GM21526 (cell line): Measurements from ENCODE around the gene ABHD12.

Experiments
- ATAC-seq: cut with Tn5 transposase; IDR thresholded peaks from one replicate; pipeline ENCODE4 v1.9.1; 2021; ENCODE audit warnings: moderate library complexity; ENCODE audit not compliant: unreplicated experiment, low FRiP score

Gene ABHD12

GRCh38 chr20:25280574-25281535 is 109.8 kb downstream of the ABHD12 start:
- ATAC-seq = no peak

- ATAC-seq = no peak
Observed at GRCh38 chr20:25280051-25280573, 110.5 kb downstream of the ABHD12 start.

GRCh38 chr20:25279403-25279802 is 111.2 kb downstream of the ABHD12 start:
- no peak for ATAC-seq

GRCh38 chr20:25278636-25279361 is 111.8 kb downstream of the ABHD12 start:
- no peak for ATAC-seq

GRCh38 chr20:25277941-25278521 is 112.6 kb downstream of the ABHD12 start:
- ATAC-seq = no peak

- ATAC-seq = no peak
Observed at GRCh38 chr20:25277051-25277801, 113.4 kb downstream of the ABHD12 start.

- no peak for ATAC-seq
Observed at GRCh38 chr20:25276533-25277050, 114.0 kb downstream of the ABHD12 start.

GRCh38 chr20:25275813-25276532 is 114.7 kb downstream of the ABHD12 start:
- no peak for ATAC-seq

GRCh38 chr20:25274891-25275812 is 115.5 kb downstream of the ABHD12 start:
- no peak for ATAC-seq

- ATAC-seq = no peak
Observed at GRCh38 chr20:25274481-25274880, 116.2 kb downstream of the ABHD12 start.

- no peak for ATAC-seq
Observed at GRCh38 chr20:25273541-25274358, 116.9 kb downstream of the ABHD12 start.

GRCh38 chr20:25273046-25273445 is 117.6 kb downstream of the ABHD12 start:
- ATAC-seq = no peak

GRCh38 chr20:25272223-25273000 is 118.2 kb downstream of the ABHD12 start:
- no peak for ATAC-seq

- ATAC-seq = no peak
Observed at GRCh38 chr20:25271486-25272222, 119.0 kb downstream of the ABHD12 start.

GRCh38 chr20:25270829-25271251 is 119.8 kb downstream of the ABHD12 start:
- no peak for ATAC-seq

GRCh38 chr20:25269833-25270170 is 120.8 kb downstream of the ABHD12 start:
- ATAC-seq = no peak
